HG03565 (cell line): ENCODE data around the gene UPF1.
"Not testable (repeated sequence)": the region's sequence is repeated elsewhere in the genome, so short reads cannot be mapped to it uniquely, and the experiment has no call there.

ENCODE experiments used
- ATAC-seq: cut with Tn5 transposase; IDR thresholded peaks from one replicate; pipeline ENCODE4 v1.9.1; 2021; ENCODE audit warnings: mild to moderate bottlenecking, moderate library complexity; ENCODE audit not compliant: unreplicated experiment

Gene UPF1

DNA sequence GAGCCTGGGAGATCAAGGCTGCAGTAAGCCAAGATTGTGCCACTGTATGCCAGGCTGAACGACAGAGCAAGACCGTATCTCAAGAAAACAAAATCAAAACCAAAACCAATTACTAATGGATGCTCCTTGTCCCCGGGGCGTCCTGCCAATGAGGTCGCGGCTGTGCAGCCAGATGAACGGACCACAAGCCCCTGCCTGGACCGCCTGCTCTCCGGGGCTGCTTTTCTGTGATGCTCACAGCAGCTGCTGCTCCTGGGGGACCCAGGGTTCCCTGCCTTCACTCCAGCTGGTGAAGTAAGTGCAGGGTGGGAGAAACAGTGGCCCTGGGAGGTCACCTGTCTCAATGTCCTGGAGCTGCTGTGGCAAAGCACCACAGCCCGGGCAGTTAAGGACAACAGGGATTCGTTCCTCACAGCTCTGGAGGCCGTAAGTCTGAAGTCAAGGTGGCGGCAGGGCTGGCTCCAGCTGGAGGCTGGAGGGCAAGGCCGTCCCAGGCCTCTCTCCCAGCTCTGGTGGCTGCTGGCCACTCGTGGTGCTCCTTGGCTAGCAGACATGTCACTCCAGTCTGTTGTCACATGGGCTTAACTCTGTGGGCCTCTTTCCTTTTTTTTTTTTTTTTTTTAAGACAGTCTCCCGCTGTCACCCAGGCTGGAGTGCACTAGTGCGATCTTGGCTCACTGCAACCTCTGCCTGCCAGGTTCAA lies 77.3 kb downstream of the UPF1 start:
- ATAC-seq: no peak

DNA sequence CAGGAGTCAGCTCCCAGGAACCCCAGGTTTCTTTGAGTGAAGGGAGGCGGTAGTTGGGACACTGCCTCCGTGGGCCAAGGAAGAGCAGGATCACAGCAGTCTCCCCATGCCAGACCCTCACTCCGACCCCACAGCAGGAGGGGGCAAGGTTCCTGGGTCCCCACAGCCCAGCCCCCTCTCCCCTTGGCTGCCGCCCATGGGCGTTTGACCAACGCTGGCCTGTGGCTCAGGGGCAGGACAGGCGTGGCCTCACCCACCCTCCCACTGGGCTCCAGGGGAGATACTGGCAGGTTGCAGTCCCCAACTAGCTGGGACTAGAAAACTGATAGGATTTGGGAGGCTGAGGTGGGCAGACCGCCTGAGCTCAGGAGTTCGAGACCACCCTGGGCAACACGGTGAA lies 78.3 kb downstream of the UPF1 start:
- no peak for ATAC-seq

DNA sequence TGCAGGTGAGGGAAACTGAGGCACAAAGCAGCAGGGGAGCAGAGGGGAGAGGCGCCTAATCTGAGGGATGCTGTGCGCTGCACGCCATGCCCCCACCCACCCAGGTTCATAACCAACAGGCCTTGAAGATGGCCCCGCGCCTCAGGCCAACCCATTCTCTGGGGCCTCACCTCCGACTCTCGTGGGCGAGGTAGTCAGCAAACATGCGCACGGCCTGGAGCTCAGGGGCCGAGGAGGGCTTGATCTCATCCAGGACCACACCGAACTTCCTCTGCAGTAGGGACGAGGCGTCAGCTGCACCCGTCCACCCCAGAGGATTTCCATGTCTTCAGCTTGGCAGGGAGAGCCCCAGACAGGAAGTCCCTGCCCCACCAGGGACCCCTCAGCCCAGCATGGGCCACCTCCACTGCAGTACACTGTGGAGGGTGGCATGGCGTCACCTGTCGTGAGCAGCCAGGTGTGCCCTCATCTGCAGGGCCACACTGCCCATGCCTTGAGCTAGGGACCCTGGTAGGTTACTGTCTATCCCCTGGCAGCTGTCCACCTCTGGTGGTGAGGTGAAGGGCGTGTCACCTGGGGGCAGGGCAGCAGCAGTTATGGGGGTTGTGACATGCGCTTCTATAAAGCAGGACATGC lies 79.2 kb downstream of the UPF1 start:
- no peak for ATAC-seq

DNA sequence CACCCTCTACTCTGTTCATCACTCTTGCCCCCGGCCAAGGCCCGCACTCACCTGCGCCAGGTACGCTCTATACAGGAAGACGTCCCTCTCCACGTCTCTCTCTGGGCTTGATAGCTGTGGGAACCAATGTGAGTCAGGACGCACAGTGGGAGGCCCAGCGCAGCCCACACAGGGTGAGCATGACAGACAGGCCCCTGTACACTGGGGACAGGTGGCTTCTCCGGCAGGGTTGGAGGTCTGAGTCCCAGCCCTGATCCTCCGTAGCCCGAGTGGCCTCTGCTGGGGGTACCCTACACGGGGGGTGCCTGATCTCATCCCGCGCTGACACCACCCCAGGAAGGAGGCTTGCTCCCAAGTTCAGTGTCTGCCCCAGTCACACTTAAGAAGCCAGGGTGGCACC lies 81.2 kb downstream of the UPF1 start:
- ATAC-seq: no peak

DNA sequence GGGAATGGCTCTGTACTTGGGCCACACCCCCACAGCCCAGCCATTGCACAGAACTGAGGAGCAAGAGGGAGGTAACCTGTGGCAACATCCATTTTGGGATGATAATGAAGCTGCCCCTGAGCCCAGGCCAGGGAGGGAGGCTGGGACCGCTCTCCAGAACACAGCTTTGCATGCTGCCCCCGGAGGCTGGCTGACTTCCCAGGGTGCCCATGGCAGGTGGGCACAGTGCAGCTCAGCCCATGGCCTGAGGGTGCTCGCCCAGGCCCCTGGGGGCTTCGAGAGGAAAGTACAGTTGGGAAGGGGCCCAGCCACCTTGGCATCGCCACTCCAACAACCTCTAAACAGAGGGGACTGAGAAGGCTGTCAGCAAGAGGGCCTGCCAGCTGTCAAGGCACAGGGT lies 81.7 kb downstream of the UPF1 start:
- ATAC-seq: no peak

DNA sequence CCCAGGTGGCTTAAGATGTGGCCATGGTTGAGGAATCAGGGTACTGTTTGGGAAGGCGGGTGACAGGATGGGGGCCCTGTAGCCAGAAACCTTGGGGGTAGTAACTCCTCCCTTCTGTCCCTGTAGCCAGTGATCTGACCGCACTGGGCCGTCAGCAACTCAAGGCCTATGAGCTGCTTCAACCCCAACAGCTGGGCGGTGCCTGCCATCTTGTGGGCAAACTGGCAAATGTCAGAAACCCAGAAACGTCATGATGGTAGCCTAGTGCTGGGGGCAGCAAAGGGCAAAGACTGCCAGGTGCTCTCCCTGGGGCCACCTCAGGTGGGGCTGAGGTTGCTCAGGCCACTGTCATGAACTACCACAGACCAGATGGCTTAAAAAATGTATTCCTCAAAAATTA lies 83.9 kb downstream of the UPF1 start:
- ATAC-seq: no peak

DNA sequence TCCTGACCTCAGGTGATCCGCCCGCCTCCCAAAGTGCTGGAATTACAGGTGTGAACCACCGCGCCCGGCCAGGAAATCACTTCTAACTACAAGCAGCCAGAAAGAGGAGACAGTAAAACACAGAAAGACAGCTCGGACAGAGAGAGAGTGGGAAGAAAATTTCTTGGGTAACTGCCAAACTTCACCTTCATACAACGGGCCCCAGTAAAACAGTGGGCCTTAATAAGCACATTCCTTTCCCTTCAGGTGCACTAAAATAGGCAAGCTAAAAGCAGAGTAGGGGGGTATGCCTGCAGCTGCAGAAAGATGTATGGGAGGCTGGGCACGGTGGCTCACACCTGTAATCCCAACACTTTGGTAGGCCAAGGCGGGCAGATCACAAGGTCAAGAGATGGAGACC lies 85.8 kb downstream of the UPF1 start:
- ATAC-seq: not testable (repeated sequence)
